K562 (cell line): ENCODE data around the gene ZCCHC14. TPM values are rescaled to one million over a fixed set of nuclear protein-coding genes. Genes with fewer than 3 reads are reported as not detected.

Experiments
- ATAC-seq: fragments of 200-7000 bp; cut with Tn5 transposase; 3 replicates; pipeline ENCODE4 v1.9.1; 2020; ENCODE audit warnings: moderate library complexity
- BruUV-seq: library from RNA; stranded (reverse); fragments of 400-500 nt; replicated peaks from 2 replicates; lab custom pipeline; 2021; lab: Mats Ljungman, UMichigan
- CTCF ChIA-PET: fragments of 300-600 bp; formaldehyde crosslinking; extraction: SDS; loops from one replicate; lab custom pipeline; 2021; ENCODE audit warnings: low intra/inter-chr PET ratio; lab: Yijun Ruan, JAX
- POLR2A ChIA-PET: fragments of 300-600, 350-650 bp; sonication (Branson Sonifier 250); formaldehyde crosslinking; extraction: SDS; loops from one replicate; lab custom pipeline; 2021; ENCODE audit warnings: antibody characterized with exemption, inconsistent platforms; lab: Yijun Ruan, JAX
- DNase-seq, 4 experiments: peaks; one replicate each; pipeline versions ENCODE4 v3.0.0 to v3.0.0-alpha.2; 2011 to 2018; ENCODE audit warnings: low spot score in 3 of 4, mixed read lengths in 3 of 4; ENCODE audit errors: extremely low read depth in 1 of 4
- FAIRE-seq: peaks from 2 replicates; lab custom pipeline; 2011; peaks lifted over from hg19 to GRCh38; lab: Jason Lieb, UNC
- H2AFZ ChIP-seq: 2 replicates; pipeline ENCODE4 v1.6.0; 2011; ENCODE audit warnings: low read depth, low read length, control low read depth, inconsistent platforms
- H3K27ac ChIP-seq: fragments of 200-600 bp; 3 replicates; pipeline ENCODE4 v1.8.0; 2011; ENCODE audit warnings: low read depth, mild to moderate bottlenecking, control low read depth, inconsistent platforms, low read length, moderate library complexity, mixed read lengths; ENCODE audit errors: extremely low read depth
- H3K27me3 ChIP-seq, 2 experiments: fragments of 300-600 bp in 1 of 2; 2 replicates in 1 of 2; 3 replicates in 1 of 2; pipeline versions ENCODE4 v1.6.0 to v1.8.0; 2011; ENCODE audit warnings: inconsistent platforms in 2 of 2, low read length in 2 of 2, mild to moderate bottlenecking in 1 of 2, mixed read lengths in 1 of 2, moderate library complexity in 1 of 2; ENCODE audit not compliant: control insufficient read depth in 2 of 2, insufficient read depth in 2 of 2
- H3K36me3 ChIP-seq: fragments of 300-600 bp; 3 replicates; pipeline ENCODE4 v1.8.0; 2011; ENCODE audit warnings: mild to moderate bottlenecking, low read length, inconsistent platforms; ENCODE audit not compliant: control insufficient read depth, insufficient read depth
- H3K4me1 ChIP-seq, 2 experiments: fragments of 200-600 bp in 1 of 2; replicated peaks in 1 of 2; 2 replicates in 1 of 2; 3 replicates in 1 of 2; pipeline versions ENCODE4 v1.5.1 to v1.8.0; 2011; ENCODE audit warnings: inconsistent platforms in 2 of 2, low read length in 2 of 2, mild to moderate bottlenecking in 1 of 2, mixed read lengths in 1 of 2, moderate library complexity in 1 of 2; ENCODE audit not compliant: control insufficient read depth in 2 of 2, insufficient read depth in 2 of 2
- H3K4me2 ChIP-seq: 2 replicates; pipeline ENCODE4 v1.6.1; 2011; ENCODE audit warnings: low read length, control low read depth, inconsistent platforms, mixed read lengths; ENCODE audit not compliant: insufficient read depth
- H3K4me3 ChIP-seq: fragments of 200-600 bp; sonication (generic), shearing (Covaris generic); 2 replicates; pipeline ENCODE4 v1.5.1; 2016; ENCODE audit warnings: control low read depth, inconsistent platforms
- H3K79me2 ChIP-seq: fragments of 200-600 bp; 3 replicates; pipeline ENCODE4 v1.8.0; 2011; ENCODE audit warnings: low read length, inconsistent platforms; ENCODE audit not compliant: control insufficient read depth, insufficient read depth
- H3K9ac ChIP-seq, 2 experiments: 2 replicates each; pipeline versions ENCODE4 v1.6.0 to v1.6.1; 2011; ENCODE audit warnings: low read depth in 2 of 2, low read length in 2 of 2, control low read depth in 1 of 2, inconsistent platforms in 1 of 2, mild to moderate bottlenecking in 1 of 2, mixed read lengths in 1 of 2; ENCODE audit not compliant: insufficient read depth in 1 of 2
- H3K9me1 ChIP-seq: one replicate; pipeline ENCODE4 v1.6.0; 2011; ENCODE audit warnings: inconsistent platforms, mild to moderate bottlenecking, low read length, moderate library complexity; ENCODE audit not compliant: control insufficient read depth, insufficient read depth
- H3K9me3 ChIP-seq: replicated peaks from 2 replicates; pipeline ENCODE4 v1.5.1; 2011; ENCODE audit warnings: low read depth, low read length, inconsistent platforms; ENCODE audit not compliant: control insufficient read depth, insufficient read depth
- H4K20me1 ChIP-seq: replicated peaks from 2 replicates; pipeline ENCODE4 v1.6.1; 2011; ENCODE audit warnings: low read length, inconsistent platforms, mixed read lengths; ENCODE audit not compliant: control insufficient read depth, insufficient read depth
- CAMTA2 ChIP-seq: fragments of 250-450 bp; sonication (Bioruptor Pico); conservative IDR thresholded peaks from 2 replicates; pipeline ENCODE4 v1.5.1; 2022
- HDAC6 ChIP-seq: IDR thresholded peaks from 2 replicates; pipeline ENCODE4 v1.6.1; 2012; ENCODE audit warnings: low read depth, mild to moderate bottlenecking, control low read depth, inconsistent platforms, low read length, moderate library complexity
- POLR2G ChIP-seq: fragments of 200-400 bp; formaldehyde crosslinking; IDR thresholded peaks from 2 replicates; pipeline ENCODE4 v1.6.1; 2017; ENCODE audit warnings: low read depth, mild to moderate bottlenecking, antibody characterized with exemption, low read length, moderate library complexity
- WGBS: fragments of 100-300 bp; shearing (Covaris generic); methylation state at CpG from one replicate; pipeline ENCODE4 v1.1.6; 2016; ENCODE audit warnings: low coverage, mixed read lengths; ENCODE audit not compliant: insufficient coverage; ENCODE audit errors: missing lambda C conversion rate; 5-methylcytosine and 5-hydroxymethylcytosine counted together
- in situ Hi-C: fragments of 300-500 bp; cut with MboI; formaldehyde crosslinking; loops from 4 replicates; pipeline ENCODE4 v1.15.0; 2018; ENCODE audit warnings: inconsistent platforms, mixed read lengths
- intact Hi-C: fragments of 100-400 bp; cut with micrococcal nuclease; formaldehyde crosslinking; loops from 2 replicates; pipeline ENCODE4 v1.14.2; 2022
- polyA plus RNA-seq, 8 experiments: library from polyadenylated mRNA; depleted of rRNA in 4 of 8; stranded (reverse) in 5 of 8; unstranded in 3 of 8; fragments of >200 nt; fragmentation: Nextera tagmentation in 2 of 8; fragmentation: Illumina TruSeq in 1 of 8; extraction: Ambion mirVana in 2 of 8; extraction: Trizol in 1 of 8; gene quantifications; 2 replicates each; pipeline versions ENCODE4 v1.2.1 to v1.2.3, GENCODE V29; 2011 to 2014; ENCODE audit warnings: inconsistent platforms in 1 of 8, missing spikeins in 1 of 8
- total RNA-seq, 7 experiments: library from RNA; depleted of rRNA in 6 of 7; stranded (reverse); fragments of >200 nt in 6 of 7; fragmentation: Illumina TruSeq in 2 of 7; extraction: Trizol in 2 of 7; gene quantifications; 2 replicates each; pipeline versions ENCODE4 v1.2.1 to v1.2.3, GENCODE V29; 2011 to 2021; ENCODE audit warnings: low replicate concordance in 1 of 7

The ZCCHC14 gene
- total and polyA plus RNA-seq, 9 of the 15 experiments (the other 6 are each of a cell fraction or from before 2014, with no cell fraction given): 1.5 to 12.4 (median 2.9) TPM

DNA sequence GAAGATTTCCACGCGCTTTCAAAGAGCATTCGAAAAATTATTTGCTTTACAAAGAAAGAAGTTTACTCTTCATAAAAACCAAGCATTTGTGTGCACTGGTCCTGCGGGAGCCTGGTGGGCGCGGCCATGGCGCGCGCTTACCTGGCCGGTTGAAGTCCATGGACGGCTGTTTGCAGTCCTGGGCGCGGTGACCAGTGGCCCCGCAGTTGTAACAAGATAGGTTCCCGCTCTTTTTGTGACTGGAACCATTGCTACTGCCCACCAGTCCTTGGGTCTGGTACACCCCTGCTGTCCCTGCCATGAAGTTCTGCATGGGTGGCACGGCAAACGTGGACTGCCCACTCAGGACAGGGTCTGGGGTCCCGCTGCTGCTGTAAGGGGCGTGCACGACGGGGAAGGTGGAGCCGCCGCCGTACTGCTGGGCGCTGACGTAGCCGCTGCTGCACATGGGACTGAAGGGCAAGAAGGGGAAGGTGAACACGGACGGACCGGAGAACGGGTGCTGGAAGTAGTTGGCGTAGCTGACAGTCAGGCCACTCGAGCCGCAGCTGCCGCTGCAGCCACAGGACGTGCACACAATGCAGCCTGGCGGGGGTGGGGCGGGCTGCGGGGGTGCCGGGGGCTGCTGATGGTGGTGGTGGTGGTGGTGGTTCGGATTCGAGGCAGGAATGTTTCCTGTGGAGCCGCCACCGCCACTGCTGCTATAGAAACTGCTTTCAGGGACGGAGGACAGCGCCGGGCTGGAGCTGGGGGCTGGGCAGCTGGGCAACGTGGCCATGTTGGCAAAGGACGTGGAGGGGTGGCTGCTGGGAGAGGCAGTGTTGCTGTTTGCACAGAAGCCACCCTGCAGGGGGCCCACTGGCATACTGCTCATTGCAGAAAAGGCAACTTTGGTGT lies 81.2 kb downstream of the ZCCHC14 start:
- ATAC-seq (no peak), DNase-seq (no peak), FAIRE-seq (no peak)
- no peak overlapping the region for H3K4me3 ChIP-seq
- no TSS peak for BruUV-seq
- H2AFZ ChIP-seq: no peak overlapping the region
- no peaks in the 10 kb centered on the region for H3K9me1 ChIP-seq
- no peaks in the 10 kb centered on the region for H3K27me3 ChIP-seq
- no peaks in the 10 kb centered on the region for H3K79me2 ChIP-seq
- H3K36me3 ChIP-seq: peaks cover 50% of the 10 kb centered on the region; the same call in 2 of the 3 replicates
- H3K4me1 ChIP-seq: peaks cover 0 to 5% of the 10 kb centered on the region in 2 experiments; a peak in 1 of 5 replicates
- ChIA-PET CTCF (no interaction called here), POLR2A (interaction anchor here (0.6 to 1.9 kb wide), 3 partner anchors 10 to 48 kb away, joined by 3 to 9 read pairs (median 4); no protein-coding TSS in a partner anchor)
- 0 out of 2 replicates have a peak, but pooled peaks cover under 1% of the 10 kb centered on the region for H4K20me1 ChIP-seq
- TF ChIP-seq HDAC6 (no peak), POLR2G (peak; percentile 39; the same call in 1 of the 2 replicates), CAMTA2 (CRISPR knock-in tag) (no peak)
- no peaks in the 10 kb centered on the region for H3K9me3 ChIP-seq
- H3K4me2 ChIP-seq: no peak overlapping the region
- intact Hi-C loops: loop anchor here (10.0 kb wide), 1 partner anchor 153 kb away; no protein-coding TSS in a partner anchor
- WGBS: 92% methylated on average over 45 of the region's 49 CpGs
- H3K27ac ChIP-seq: no peak overlapping the region
- in situ Hi-C loops: no loop called here
- H3K9ac ChIP-seq: no peak overlapping the region
